Measurements from ENCODE around the gene ICAM3. TPM values are rescaled to one million over a fixed set of nuclear protein-coding genes. Genes with fewer than 3 reads are reported as not detected.

Gene ICAM3
- polyA plus RNA-seq, 1 donor (not counting 4 experiments of a cell fraction or from before 2014, with no cell fraction given), result 4.7 TPM

GRCh38 chr19:10290357-10290875 lies 49.0 kb downstream of the ICAM3 start:
- H3K9me3 ChIP-seq (ENCODE audit: control insufficient read depth, low read depth, low read length), result no peaks in the 10 kb centered on the region
- H3K36me3 ChIP-seq (ENCODE audit: control insufficient read depth in 2 of 2, extremely low read depth in 1 of 2, insufficient read depth in 2 of 2, low read length in 2 of 2), result no peaks in the 10 kb centered on the region
- peak overlapping the region; percentile 90 for H3K4me2 ChIP-seq (ENCODE audit: control insufficient read depth, extremely low read depth, insufficient read depth, low read depth, low read length)
- DNase-seq (ENCODE audit: low read depth, low spot score) (no peak), FAIRE-seq (no peak)
- H3K4me1 ChIP-seq (ENCODE audit: control insufficient read depth, extremely low read depth, insufficient read depth, low read length), result peaks cover 40% of the 10 kb centered on the region
- no peaks in the 10 kb centered on the region for H3K9me1 ChIP-seq (ENCODE audit: control insufficient read depth, extremely low read depth, insufficient read depth, low read length)
- peak overlapping the region; percentile 43 for H2AFZ ChIP-seq (ENCODE audit: control insufficient read depth, low read length)
- TF ChIP-seq CTCF (optimal IDR thresholded peaks at IDR 0.05 in 1 of 3, IDR thresholded peaks at IDR 0.05 in 1 of 3, conservative IDR thresholded peaks at IDR 0.05 in 1 of 3; ENCODE audit: extremely low read depth in 1 of 3, insufficient read depth in 2 of 3, low read length in 3 of 3) (no peak), EZH2 (IDR thresholded peaks at IDR 0.05; ENCODE audit: low read length) (peak; percentile 61)
- H3K4me3 ChIP-seq (ENCODE audit: control insufficient read depth in 2 of 3, extremely low read depth in 1 of 3, insufficient read depth in 2 of 3, low read depth in 1 of 3, low read length in 3 of 3), result peak overlapping the region; percentile 27 to 66 (median 57)
- dilution Hi-C loops (cut with MboI; ENCODE audit: extremely low pct_ligation_motif_present, low sequenced_read_pairs), result no loop called here
- no peak overlapping the region for H3K9ac ChIP-seq (ENCODE audit: control insufficient read depth, extremely low read depth, insufficient read depth, low read length)
- H3K79me2 ChIP-seq (ENCODE audit: control insufficient read depth, insufficient read depth, low read length), result no peaks in the 10 kb centered on the region
- no peak overlapping the region for H3K27ac ChIP-seq (ENCODE audit: control insufficient read depth, insufficient read depth, low read length)
- no peaks in the 10 kb centered on the region for H4K20me1 ChIP-seq (ENCODE audit: control insufficient read depth, extremely low read depth, insufficient read depth, low read length)
- H3K27me3 ChIP-seq (ENCODE audit: control insufficient read depth, extremely low read depth, insufficient read depth, low read length), result peaks cover 75% of the 10 kb centered on the region

GRCh38 chr19:10289836-10290356 lies 49.5 kb downstream of the ICAM3 start, which contains the start of gene ICAM5:
TSS of gene ICAM5 (plus strand) at chr19:10289952. CDS start at chr19:10290044, 92 bp downstream.
- Histone ChIP-seq H3K27ac (ENCODE audit: control insufficient read depth, insufficient read depth, low read length) (no peak within 1 kb of the TSS), H3K9me1 (ENCODE audit: control insufficient read depth, extremely low read depth, insufficient read depth, low read length) (no peaks in the 10 kb centered on the region), H3K4me3 (ENCODE audit: control insufficient read depth in 2 of 3, extremely low read depth in 1 of 3, insufficient read depth in 2 of 3, low read depth in 1 of 3, low read length in 3 of 3) (peak within 1 kb of the TSS; percentile 27 to 66 (median 57)), H3K79me2 (ENCODE audit: control insufficient read depth, insufficient read depth, low read length) (no peaks in the 10 kb centered on the region), H3K36me3 (ENCODE audit: control insufficient read depth in 2 of 2, extremely low read depth in 1 of 2, insufficient read depth in 2 of 2, low read length in 2 of 2) (no peaks in the 10 kb centered on the region), H3K9me3 (ENCODE audit: control insufficient read depth, low read depth, low read length) (no peaks in the 10 kb centered on the region), H3K9ac (ENCODE audit: control insufficient read depth, extremely low read depth, insufficient read depth, low read length) (peak within 1 kb of the TSS; percentile 4), H4K20me1 (ENCODE audit: control insufficient read depth, extremely low read depth, insufficient read depth, low read length) (no peaks in the 10 kb centered on the region), H3K4me1 (ENCODE audit: control insufficient read depth, extremely low read depth, insufficient read depth, low read length) (peaks cover 40% of the 10 kb centered on the region), H2AFZ (ENCODE audit: control insufficient read depth, low read length) (peak within 1 kb of the TSS; percentile 66), H3K27me3 (ENCODE audit: control insufficient read depth, extremely low read depth, insufficient read depth, low read length) (peaks cover 70% of the 10 kb centered on the region), H3K4me2 (ENCODE audit: control insufficient read depth, extremely low read depth, insufficient read depth, low read depth, low read length) (peak within 1 kb of the TSS; percentile 90)
- DNase-seq (ENCODE audit: low read depth, low spot score), result no peak
- no peak for FAIRE-seq
- dilution Hi-C loops (cut with MboI; ENCODE audit: extremely low pct_ligation_motif_present, low sequenced_read_pairs), result no loop called here
- TF ChIP-seq CTCF (optimal IDR thresholded peaks at IDR 0.05 in 1 of 3, IDR thresholded peaks at IDR 0.05 in 1 of 3, conservative IDR thresholded peaks at IDR 0.05 in 1 of 3; ENCODE audit: extremely low read depth in 1 of 3, insufficient read depth in 2 of 3, low read length in 3 of 3), result no peak
- no peak for TF ChIP-seq EZH2 (IDR thresholded peaks at IDR 0.05; ENCODE audit: low read length)

Data from keratinocyte (primary cell).